IMR-90 (cell line): Measurements from ENCODE around the gene ROBO3. TPM values are rescaled to one million over a fixed set of nuclear protein-coding genes. Genes with fewer than 3 reads are reported as not detected.

Experiments used
- ATAC-seq: fragments of 200-7000 bp; cut with Tn5 transposase; 2 replicates; pipeline ENCODE4 v1.9.1; 2020; ENCODE audit warnings: low read depth, mild to moderate bottlenecking, moderate library complexity
- BruUV-seq: library from RNA; stranded (reverse); fragments of 400-500 nt; replicated peaks from 2 replicates; lab custom pipeline; 2021; lab: Mats Ljungman, UMichigan
- CTCF ChIA-PET: fragments of 300-600 bp; formaldehyde crosslinking; extraction: SDS; loops from one replicate; lab custom pipeline; 2021; ENCODE audit warnings: antibody characterized with exemption; lab: Yijun Ruan, JAX
- POLR2A ChIA-PET: fragments of 300-600 bp; sonication (Branson Sonifier 250); formaldehyde crosslinking; loops from one replicate; lab custom pipeline; 2022; ENCODE audit warnings: antibody characterized with exemption; ENCODE audit not compliant: unreplicated experiment; lab: Charles Lee
- DNase-seq: peaks from one replicate; pipeline ENCODE4 v3.0.0; 2013
- H2AFZ ChIP-seq: replicated peaks from 2 replicates; pipeline ENCODE3; 2013; ENCODE audit warnings: low read length, mild to moderate bottlenecking; ENCODE audit not compliant: poor library complexity
- H2AK5ac ChIP-seq: 2 replicates; pipeline ENCODE4 v1.6.1; 2013; ENCODE audit warnings: low read depth, low read length, inconsistent platforms
- H2AK9ac ChIP-seq: replicated peaks from 2 replicates; pipeline ENCODE3; 2013; ENCODE audit warnings: mild to moderate bottlenecking, low read depth, low read length, moderate library complexity; ENCODE audit not compliant: poor library complexity
- H2BK120ac ChIP-seq: 2 replicates; pipeline ENCODE4 v1.6.1; 2013; ENCODE audit warnings: low read depth, low read length, inconsistent platforms
- H2BK15ac ChIP-seq: 3 replicates; pipeline ENCODE4 v1.6.1; 2013; ENCODE audit warnings: low read depth, low read length, inconsistent platforms
- H2BK20ac ChIP-seq: 2 replicates; pipeline ENCODE4 v1.6.1; 2013; ENCODE audit warnings: low read depth, mild to moderate bottlenecking, inconsistent platforms, low read length, moderate library complexity
- H2BK5ac ChIP-seq: 2 replicates; pipeline ENCODE4 v1.6.1; 2013; ENCODE audit warnings: mild to moderate bottlenecking, low read depth, low read length, inconsistent platforms; ENCODE audit not compliant: poor library complexity, severe bottlenecking
- H3K14ac ChIP-seq: replicated peaks from 2 replicates; pipeline ENCODE4 v1.6.1; 2013; ENCODE audit warnings: low read depth, low read length, inconsistent platforms
- H3K18ac ChIP-seq: 2 replicates; pipeline ENCODE4 v1.6.1; 2013; ENCODE audit warnings: low read depth, low read length, control low read depth
- H3K23ac ChIP-seq: 2 replicates; pipeline ENCODE4 v1.6.1; 2013; ENCODE audit warnings: low read depth, low read length, inconsistent platforms
- H3K27ac ChIP-seq: 2 replicates; pipeline ENCODE4 v1.5.1; 2013; ENCODE audit warnings: mild to moderate bottlenecking, control low read depth, low read length; ENCODE audit not compliant: insufficient read depth
- H3K27me3 ChIP-seq: 2 replicates; pipeline ENCODE4 v1.6.1; 2013; ENCODE audit warnings: low read length; ENCODE audit not compliant: control insufficient read depth, insufficient read depth
- H3K36me3 ChIP-seq: 2 replicates; pipeline ENCODE4 v1.6.1; 2013; ENCODE audit warnings: low read length, mixed read lengths; ENCODE audit not compliant: control insufficient read depth, insufficient read depth
- H3K4ac ChIP-seq: 2 replicates; pipeline ENCODE4 v1.6.1; 2013; ENCODE audit warnings: low read depth, low read length, inconsistent platforms
- H3K4me1 ChIP-seq: 2 replicates; pipeline ENCODE4 v1.6.1; 2013; ENCODE audit warnings: low read length, mixed read lengths; ENCODE audit not compliant: control insufficient read depth, insufficient read depth
- H3K4me2 ChIP-seq: 2 replicates; pipeline ENCODE4 v1.6.1; 2013; ENCODE audit warnings: low read depth, mild to moderate bottlenecking, control low read depth, low read length, moderate library complexity
- H3K4me3 ChIP-seq: 2 replicates; pipeline ENCODE4 v1.5.1; 2013; ENCODE audit warnings: low read depth, mild to moderate bottlenecking, control low read depth, low read length, moderate library complexity; ENCODE audit not compliant: insufficient read depth
- H3K56ac ChIP-seq: 2 replicates; pipeline ENCODE4 v1.6.1; 2013; ENCODE audit warnings: low read length, inconsistent platforms; ENCODE audit not compliant: insufficient read depth; ENCODE audit errors: extremely low read depth
- H3K79me1 ChIP-seq, 2 experiments: 2 replicates each; pipeline ENCODE4 v1.6.1; 2013; ENCODE audit warnings: low read length in 2 of 2, inconsistent platforms in 1 of 2, low read depth in 1 of 2
- H3K9ac ChIP-seq: 2 replicates; pipeline ENCODE4 v1.6.1; 2013; ENCODE audit warnings: low read depth, low read length, control low read depth
- H3K9me1 ChIP-seq: 2 replicates; pipeline ENCODE4 v1.6.1; 2013; ENCODE audit warnings: low read length, inconsistent platforms; ENCODE audit not compliant: insufficient read depth
- H3K9me3 ChIP-seq: 2 replicates; pipeline ENCODE4 v1.6.1; 2013; ENCODE audit warnings: low read length; ENCODE audit not compliant: control insufficient read depth, insufficient read depth
- H4K20me1 ChIP-seq: 2 replicates; pipeline ENCODE4 v1.6.1; 2013; ENCODE audit warnings: low read length, inconsistent platforms; ENCODE audit not compliant: insufficient read depth
- H4K5ac ChIP-seq: 2 replicates; pipeline ENCODE4 v1.6.1; 2013; ENCODE audit warnings: mild to moderate bottlenecking, low read depth, low read length, control low read depth
- H4K8ac ChIP-seq, 2 experiments: 2 replicates each; pipeline ENCODE4 v1.6.1; 2013; ENCODE audit warnings: low read depth in 2 of 2, low read length in 2 of 2, control low read depth in 1 of 2, inconsistent platforms in 1 of 2
- H4K91ac ChIP-seq: 2 replicates; pipeline ENCODE4 v1.6.1; 2013; ENCODE audit warnings: low read depth, low read length, inconsistent platforms; ENCODE audit not compliant: insufficient read depth
- CEBPB ChIP-seq: IDR thresholded peaks from 2 replicates; pipeline ENCODE4 v1.6.1; 2012; ENCODE audit warnings: low read depth, low read length, improper control_type of control experiment
- CHD1 ChIP-seq: IDR thresholded peaks from 2 replicates; pipeline ENCODE4 v1.6.1; 2012; ENCODE audit warnings: low read depth, low read length, improper control_type of control experiment
- CTCF ChIP-seq: conservative IDR thresholded peaks from 2 replicates; pipeline ENCODE4 v1.5.1; 2012; ENCODE audit warnings: mild to moderate bottlenecking, low read depth, low read length, improper control_type of control experiment
- MXI1 ChIP-seq: IDR thresholded peaks from 2 replicates; pipeline ENCODE4 v1.6.1; 2012; ENCODE audit warnings: low read depth, mild to moderate bottlenecking, low read length, moderate library complexity, borderline replicate concordance
- NFE2L2 ChIP-seq: fragments of 150-350 bp; IDR thresholded peaks from 2 replicates; pipeline ENCODE4 v1.6.1; 2016; ENCODE audit warnings: low read depth, mild to moderate bottlenecking, low read length
- RAD21 ChIP-seq: IDR thresholded peaks from 2 replicates; pipeline ENCODE4 v1.6.1; 2012; ENCODE audit warnings: low read length, improper control_type of control experiment
- RFX5 ChIP-seq: IDR thresholded peaks from 2 replicates; pipeline ENCODE4 v1.8.0; 2012; ENCODE audit warnings: low read depth, mild to moderate bottlenecking, low read length, moderate library complexity
- USF2 ChIP-seq: fragments of 150-350 bp; IDR thresholded peaks from 2 replicates; pipeline ENCODE4 v1.6.1; 2017; ENCODE audit warnings: mild to moderate bottlenecking, antibody characterized with exemption, low read length, low read depth
- WGBS, 2 experiments: methylation state at CpG; one replicate each; pipeline versions ENCODE4 v1.1.5 to v1.1.7; 2013; ENCODE audit warnings: missing lambda C conversion rate in 2 of 2; ENCODE audit not compliant: insufficient read length in 1 of 2; ENCODE audit errors: extremely low coverage in 2 of 2; 5-methylcytosine and 5-hydroxymethylcytosine counted together
- dilution Hi-C: fragments of 300-500 bp; cut with HindIII; formaldehyde crosslinking; loops from one replicate; pipeline ENCODE4 v1.14.3; 2018; ENCODE audit warnings: low sequenced_read_pairs; ENCODE audit not compliant: unreplicated experiment
- in situ Hi-C: fragments of 300-500 bp; cut with MboI; formaldehyde crosslinking; loops from 3 replicates; pipeline ENCODE4 v1.14.3; 2019; ENCODE audit warnings: low sequenced_read_pairs, inconsistent platforms, mixed read lengths
- intact Hi-C: fragments of 100-400 bp; cut with micrococcal nuclease; formaldehyde crosslinking; loops from 2 replicates; pipeline ENCODE4 v1.10.0; 2022
- polyA plus RNA-seq, 3 experiments: library from polyadenylated mRNA; depleted of rRNA; stranded (reverse); fragments of >200 nt; gene quantifications; 2 replicates each; pipeline ENCODE4 v1.2.3, GENCODE V29; 2012; ENCODE audit warnings: low replicate concordance in 1 of 3
- total RNA-seq: library from RNA; depleted of rRNA; stranded (reverse); fragments of >200 nt; gene quantifications from 2 replicates; pipeline ENCODE4 v1.2.3, GENCODE V29; 2012

ROBO3 gene
- total and polyA plus RNA-seq, 2 of the 4 experiments (the other 2 are of a cell fraction): 12.0 to 54.1 TPM

- Histone ChIP-seq H3K23ac (no peak overlapping the region), H2AK9ac (no peak overlapping the region), H4K20me1 (no peaks in the 10 kb centered on the region), H3K14ac (no peak overlapping the region), H3K9ac (no peak overlapping the region), H3K56ac (no peak overlapping the region), H3K36me3 (no peaks in the 10 kb centered on the region), H3K4ac (no peak overlapping the region), H4K8ac (no peak overlapping the region), H3K79me1 (no peaks in the 10 kb centered on the region), H4K5ac (no peak overlapping the region), H2BK15ac (no peak overlapping the region), H2BK20ac (no peak overlapping the region), H3K9me1 (no peaks in the 10 kb centered on the region), H4K91ac (no peak overlapping the region), H3K27me3 (peaks cover 31% of the 10 kb centered on the region), H2BK120ac (no peak overlapping the region), H3K27ac (no peak overlapping the region), H2AK5ac (no peak overlapping the region), H3K9me3 (no peaks in the 10 kb centered on the region), H2BK5ac (no peak overlapping the region), H3K4me1 (no peaks in the 10 kb centered on the region), H3K18ac (no peak overlapping the region), H3K4me3 (no peak overlapping the region), H2AFZ (no peak overlapping the region), H3K4me2 (no peak overlapping the region)
- no TSS peak for BruUV-seq
- POLR2A ChIA-PET: no interaction called here
- intact Hi-C loops (no loop called here), in situ Hi-C loops (loop anchor here (10.0 kb wide), 2 partner anchors 66 to 186 kb away; partner anchors contain the start of gene ESAM), dilution Hi-C loops (no loop called here)
- TF ChIP-seq NFE2L2 (no peak), RFX5 (no peak), CTCF (no peak), CEBPB (no peak), RAD21 (no peak), USF2 (no peak), CHD1 (no peak), MXI1 (no peak)
- ATAC-seq: no peak
- WGBS, 2 experiments: no CpG with 5 or more reads among the region's 3 CpGs
- DNase-seq: no peak
- CTCF ChIA-PET: interaction anchor here (1.5 kb wide), 1 partner anchor 186 kb away, joined by 3 read pairs; no protein-coding TSS in a partner anchor
Observed at GRCh38 chr11:124830749-124831148, 34.5 kb upstream of the ROBO3 start.
